ENCODE data around the gene UCK2.

DNA sequence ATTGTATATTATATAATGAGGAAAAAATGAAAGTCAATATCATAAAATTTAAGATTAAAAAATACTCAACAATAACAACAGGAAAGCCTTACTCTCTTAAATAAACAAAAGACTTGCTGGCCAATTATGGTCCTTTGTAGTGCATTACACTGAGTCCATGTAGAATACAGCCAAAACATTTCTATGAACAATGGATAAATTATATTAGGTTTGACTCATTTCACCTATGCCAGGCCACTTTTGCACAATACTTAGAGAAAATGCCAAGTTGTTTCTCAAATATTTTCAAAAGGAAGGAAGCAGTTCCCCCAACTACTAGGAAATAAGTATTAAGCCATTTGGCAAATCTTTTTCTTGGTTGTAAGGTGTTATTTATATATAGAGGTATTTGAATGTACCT is 19.8 kb upstream of the UCK2 start:
- TF ChIP-seq, protein P1, sequence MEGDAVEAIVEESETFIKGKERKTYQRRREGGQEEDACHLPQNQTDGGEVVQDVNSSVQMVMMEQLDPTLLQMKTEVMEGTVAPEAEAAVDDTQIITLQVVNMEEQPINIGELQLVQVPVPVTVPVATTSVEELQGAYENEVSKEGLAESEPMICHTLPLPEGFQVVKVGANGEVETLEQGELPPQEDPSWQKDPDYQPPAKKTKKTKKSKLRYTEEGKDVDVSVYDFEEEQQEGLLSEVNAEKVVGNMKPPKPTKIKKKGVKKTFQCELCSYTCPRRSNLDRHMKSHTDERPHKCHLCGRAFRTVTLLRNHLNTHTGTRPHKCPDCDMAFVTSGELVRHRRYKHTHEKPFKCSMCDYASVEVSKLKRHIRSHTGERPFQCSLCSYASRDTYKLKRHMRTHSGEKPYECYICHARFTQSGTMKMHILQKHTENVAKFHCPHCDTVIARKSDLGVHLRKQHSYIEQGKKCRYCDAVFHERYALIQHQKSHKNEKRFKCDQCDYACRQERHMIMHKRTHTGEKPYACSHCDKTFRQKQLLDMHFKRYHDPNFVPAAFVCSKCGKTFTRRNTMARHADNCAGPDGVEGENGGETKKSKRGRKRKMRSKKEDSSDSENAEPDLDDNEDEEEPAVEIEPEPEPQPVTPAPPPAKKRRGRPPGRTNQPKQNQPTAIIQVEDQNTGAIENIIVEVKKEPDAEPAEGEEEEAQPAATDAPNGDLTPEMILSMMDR (conservative IDR thresholded peaks at IDR 0.05), result no peak
- TF ChIP-seq EZH2 (IDR thresholded peaks at IDR 0.05; ENCODE audit: low read depth), result no peak

Data from PC-9 (cell line).